CD4-positive, alpha-beta T cell treated with Interleukin-6 for 4 hours (primary cell): ENCODE measurements around the gene TXLNB.
"Not testable (repeated sequence)": the region's sequence is repeated elsewhere in the genome, so short reads cannot be mapped to it uniquely, and the experiment has no call there.

ENCODE experiments used
- DNase-seq: peaks from one replicate; pipeline ENCODE4 v3.0.0-alpha.2; 2020; ENCODE audit warnings: mixed read lengths

The TXLNB gene

GRCh38 chr6:139230391-139230840 lies 61.4 kb downstream of the TXLNB start:
- DNase-seq = peak; percentile 12

DNA sequence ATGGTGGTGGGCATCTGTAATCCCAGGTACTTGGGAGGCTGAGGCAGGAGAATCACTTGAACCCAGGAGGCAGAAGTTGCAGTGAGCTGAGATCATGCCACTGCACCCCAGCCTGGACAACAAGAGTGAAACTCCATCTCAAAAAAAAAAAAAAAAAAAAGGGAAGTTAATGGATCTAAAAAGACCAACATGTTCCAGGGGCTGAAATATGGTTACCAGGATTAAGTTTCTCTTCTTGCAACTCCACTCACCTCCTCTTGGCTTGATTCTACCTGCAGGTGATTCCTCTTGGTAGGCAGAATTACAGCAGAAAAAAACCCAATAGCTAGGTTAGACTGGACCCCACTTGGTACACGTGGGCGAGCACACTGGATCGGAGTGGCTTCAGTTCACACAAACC lies 63.4 kb downstream of the TXLNB start:
- DNase-seq = not testable (repeated sequence)

- no peak for DNase-seq
These were observed 72.1 kb downstream of the TXLNB start for GRCh38 chr6:139219746-139220145.

DNA sequence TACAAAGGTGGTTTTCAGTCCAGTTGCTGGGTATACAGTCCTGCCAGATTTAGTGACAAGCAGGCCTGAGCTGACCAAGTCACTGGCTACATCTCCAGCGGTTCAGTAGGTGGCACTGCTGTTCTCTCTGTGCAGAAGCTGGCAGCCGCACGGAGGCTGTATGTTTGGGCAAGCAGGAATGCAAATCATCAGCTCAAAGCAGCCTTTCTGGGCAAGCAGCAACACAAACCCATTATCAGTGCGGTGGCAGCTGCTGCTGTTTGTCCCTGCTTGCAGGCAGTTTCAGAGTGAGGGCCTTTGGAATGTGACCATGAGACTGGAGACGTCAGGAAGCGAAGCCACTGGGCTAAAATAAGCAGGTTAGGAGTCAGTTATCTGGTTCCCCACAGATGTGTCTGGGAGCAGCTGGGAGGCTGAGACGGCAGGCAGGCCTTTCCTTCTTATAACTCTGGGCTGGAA lies 72.5 kb downstream of the TXLNB start:
- DNase-seq = peak; percentile 84

- not testable (repeated sequence) for DNase-seq
These were observed 79.3 kb downstream of the TXLNB start for GRCh38 chr6:139212460-139212859.

DNA sequence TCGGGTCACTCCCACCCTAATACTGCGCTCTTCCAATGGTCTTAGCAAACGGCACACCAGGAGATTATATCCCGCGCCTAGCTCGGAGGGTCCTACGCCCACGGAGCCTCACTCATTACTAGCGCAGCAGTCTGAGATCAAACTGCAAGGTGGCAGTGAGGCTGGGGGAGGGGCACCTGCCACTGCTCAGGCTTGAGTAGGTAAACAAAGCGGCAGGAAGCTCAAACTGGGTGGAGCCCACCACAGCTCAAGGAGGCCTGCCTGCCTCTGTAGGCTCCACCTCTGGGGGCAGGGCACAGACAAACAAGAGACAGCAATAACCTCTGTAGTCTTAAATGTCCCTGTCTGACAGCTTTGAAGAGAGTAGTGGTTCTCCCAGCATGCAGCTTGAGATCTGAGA lies 81.0 kb downstream of the TXLNB start:
- peak; percentile 12 for DNase-seq

- no peak for DNase-seq
These were observed 86.0 kb downstream of the TXLNB start for GRCh38 chr6:139205843-139206242.

GRCh38 chr6:139204978-139205377 lies 86.8 kb downstream of the TXLNB start:
- DNase-seq = no peak

GRCh38 chr6:139201378-139201777 lies 90.4 kb downstream of the TXLNB start:
- DNase-seq = no peak

DNA sequence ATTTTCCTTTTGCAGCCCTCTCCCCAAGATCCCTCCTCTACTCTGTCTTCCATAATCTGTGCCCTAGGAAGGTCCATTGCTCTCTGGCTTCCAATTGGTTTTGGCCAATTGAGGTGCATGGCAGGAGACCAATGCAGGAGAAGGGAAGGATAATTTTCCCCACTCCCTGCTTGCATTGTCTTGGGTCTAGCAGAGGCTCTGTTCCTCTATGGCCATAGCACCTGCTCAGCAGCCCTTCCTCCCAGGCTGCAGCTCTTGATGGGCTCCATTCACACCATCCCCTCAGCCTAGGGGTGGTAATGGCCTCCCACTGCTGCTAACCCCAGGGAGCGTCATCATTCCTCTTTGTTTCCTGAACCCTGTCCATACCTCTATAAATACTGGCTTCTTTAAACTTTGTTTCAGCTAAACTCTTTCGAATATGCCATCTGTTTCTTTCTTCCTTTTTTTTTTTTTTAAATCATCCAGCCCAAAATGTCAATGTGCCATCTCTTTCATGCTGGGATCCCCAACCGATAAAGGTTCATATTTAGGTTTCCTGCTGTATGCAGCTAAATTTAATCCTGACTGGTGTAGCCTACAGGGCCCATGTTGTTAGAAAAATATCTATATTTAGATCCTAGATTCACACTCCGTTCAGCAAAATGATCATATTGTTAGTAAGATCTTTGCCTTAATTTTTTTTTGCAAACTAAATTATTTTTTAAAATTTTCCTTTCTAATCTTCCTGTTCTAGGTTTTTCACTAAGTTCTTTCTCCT lies 93.1 kb downstream of the TXLNB start:
- DNase-seq = no peak

- no peak for DNase-seq
These were observed 97.1 kb downstream of the TXLNB start for GRCh38 chr6:139194740-139195139.
